ENCODE data around the gene DNAJB8. TPM values are rescaled to one million over a fixed set of nuclear protein-coding genes. Genes with fewer than 3 reads are reported as not detected.

The DNAJB8 gene
- total and polyA plus RNA-seq, 9 of the 15 experiments (the other 6 are each of a cell fraction or from before 2014, with no cell fraction given) = not detected

GRCh38 chr3:128482666-128483656 is 16.3 kb upstream of the DNAJB8 start (continued):
- TF ChIP-seq ZBTB49 (CRISPR knock-in tag; IDR thresholded peaks at IDR 0.05; ENCODE audit: borderline replicate concordance) (no peak), SMAD3 (CRISPR knock-in tag; conservative IDR thresholded peaks at IDR 0.05) (no peak), NEUROD1 (IDR thresholded peaks at IDR 0.05; ENCODE audit: borderline replicate concordance, low read depth, low read length, partially characterized antibody) (peak; percentile 82), SNAPC5 (CRISPR knock-in tag; IDR thresholded peaks at IDR 0.05) (no peak), ATF2 (CRISPR knock-in tag; IDR thresholded peaks at IDR 0.05) (no peak), MGA (IDR thresholded peaks at IDR 0.05) (peak; percentile 11; the same call in 1 of the 2 replicates), SMARCE1 (IDR thresholded peaks at IDR 0.05) (peak; percentile 90), FOXM1 (IDR thresholded peaks at IDR 0.05; ENCODE audit: low read depth) (peak; percentile 75), FOXM1 (CRISPR knock-in tag; IDR thresholded peaks at IDR 0.05; ENCODE audit: low read depth) (no peak), SUPT5H (IDR thresholded peaks at IDR 0.05) (peak; percentile 49; the same call in 1 of the 2 replicates), BACH1 (tag; IDR thresholded peaks at IDR 0.05) (0 out of 2 replicates have a peak, but pooled peaks have one; percentile 26)

Measured in K562 (cell line).